K562 (cell line): ENCODE data around the gene TMED10. TPM values are rescaled to one million over a fixed set of nuclear protein-coding genes. Genes with fewer than 3 reads are reported as not detected.

Experiments
- ATAC-seq: fragments of 200-7000 bp; cut with Tn5 transposase; 3 replicates; pipeline ENCODE4 v1.9.1; 2020; ENCODE audit warnings: moderate library complexity
- BruUV-seq: library from RNA; stranded (reverse); fragments of 400-500 nt; replicated peaks from 2 replicates; lab custom pipeline; 2021; lab: Mats Ljungman, UMichigan
- CTCF ChIA-PET: fragments of 300-600 bp; formaldehyde crosslinking; extraction: SDS; loops from one replicate; lab custom pipeline; 2021; ENCODE audit warnings: low intra/inter-chr PET ratio; lab: Yijun Ruan, JAX
- POLR2A ChIA-PET: fragments of 300-600, 350-650 bp; sonication (Branson Sonifier 250); formaldehyde crosslinking; extraction: SDS; loops from one replicate; lab custom pipeline; 2021; ENCODE audit warnings: antibody characterized with exemption, inconsistent platforms; lab: Yijun Ruan, JAX
- DNase-seq, 4 experiments: peaks; one replicate each; pipeline versions ENCODE4 v3.0.0 to v3.0.0-alpha.2; 2011 to 2018; ENCODE audit warnings: low spot score in 3 of 4, mixed read lengths in 3 of 4; ENCODE audit errors: extremely low read depth in 1 of 4
- FAIRE-seq: peaks from 2 replicates; lab custom pipeline; 2011; peaks lifted over from hg19 to GRCh38; lab: Jason Lieb, UNC
- H2AFZ ChIP-seq: 2 replicates; pipeline ENCODE4 v1.6.0; 2011; ENCODE audit warnings: low read depth, low read length, control low read depth, inconsistent platforms
- H3K27ac ChIP-seq: fragments of 200-600 bp; 3 replicates; pipeline ENCODE4 v1.8.0; 2011; ENCODE audit warnings: low read depth, mild to moderate bottlenecking, control low read depth, inconsistent platforms, low read length, moderate library complexity, mixed read lengths; ENCODE audit errors: extremely low read depth
- H3K27me3 ChIP-seq, 2 experiments: fragments of 300-600 bp in 1 of 2; 2 replicates in 1 of 2; 3 replicates in 1 of 2; pipeline versions ENCODE4 v1.6.0 to v1.8.0; 2011; ENCODE audit warnings: inconsistent platforms in 2 of 2, low read length in 2 of 2, mild to moderate bottlenecking in 1 of 2, mixed read lengths in 1 of 2, moderate library complexity in 1 of 2; ENCODE audit not compliant: control insufficient read depth in 2 of 2, insufficient read depth in 2 of 2
- H3K36me3 ChIP-seq: fragments of 300-600 bp; 3 replicates; pipeline ENCODE4 v1.8.0; 2011; ENCODE audit warnings: mild to moderate bottlenecking, low read length, inconsistent platforms; ENCODE audit not compliant: control insufficient read depth, insufficient read depth
- H3K4me1 ChIP-seq, 2 experiments: fragments of 200-600 bp in 1 of 2; replicated peaks in 1 of 2; 2 replicates in 1 of 2; 3 replicates in 1 of 2; pipeline versions ENCODE4 v1.5.1 to v1.8.0; 2011; ENCODE audit warnings: inconsistent platforms in 2 of 2, low read length in 2 of 2, mild to moderate bottlenecking in 1 of 2, mixed read lengths in 1 of 2, moderate library complexity in 1 of 2; ENCODE audit not compliant: control insufficient read depth in 2 of 2, insufficient read depth in 2 of 2
- H3K4me2 ChIP-seq: 2 replicates; pipeline ENCODE4 v1.6.1; 2011; ENCODE audit warnings: low read length, control low read depth, inconsistent platforms, mixed read lengths; ENCODE audit not compliant: insufficient read depth
- H3K4me3 ChIP-seq: fragments of 200-600 bp; sonication (generic), shearing (Covaris generic); 2 replicates; pipeline ENCODE4 v1.5.1; 2016; ENCODE audit warnings: control low read depth, inconsistent platforms
- H3K79me2 ChIP-seq: fragments of 200-600 bp; 3 replicates; pipeline ENCODE4 v1.8.0; 2011; ENCODE audit warnings: low read length, inconsistent platforms; ENCODE audit not compliant: control insufficient read depth, insufficient read depth
- H3K9ac ChIP-seq, 2 experiments: 2 replicates each; pipeline versions ENCODE4 v1.6.0 to v1.6.1; 2011; ENCODE audit warnings: low read depth in 2 of 2, low read length in 2 of 2, control low read depth in 1 of 2, inconsistent platforms in 1 of 2, mild to moderate bottlenecking in 1 of 2, mixed read lengths in 1 of 2; ENCODE audit not compliant: insufficient read depth in 1 of 2
- H3K9me1 ChIP-seq: one replicate; pipeline ENCODE4 v1.6.0; 2011; ENCODE audit warnings: inconsistent platforms, mild to moderate bottlenecking, low read length, moderate library complexity; ENCODE audit not compliant: control insufficient read depth, insufficient read depth
- H3K9me3 ChIP-seq: replicated peaks from 2 replicates; pipeline ENCODE4 v1.5.1; 2011; ENCODE audit warnings: low read depth, low read length, inconsistent platforms; ENCODE audit not compliant: control insufficient read depth, insufficient read depth
- H4K20me1 ChIP-seq: replicated peaks from 2 replicates; pipeline ENCODE4 v1.6.1; 2011; ENCODE audit warnings: low read length, inconsistent platforms, mixed read lengths; ENCODE audit not compliant: control insufficient read depth, insufficient read depth
- CAMTA2 ChIP-seq: fragments of 250-450 bp; sonication (Bioruptor Pico); conservative IDR thresholded peaks from 2 replicates; pipeline ENCODE4 v1.5.1; 2022
- FUS ChIP-seq: fragments of 200-400 bp; formaldehyde crosslinking; optimal IDR thresholded peaks from 2 replicates; pipeline ENCODE3; 2017; ENCODE audit warnings: low read depth, low read length
- GTF2B ChIP-seq: IDR thresholded peaks from 2 replicates; pipeline ENCODE4 v1.6.1; 2011; ENCODE audit not compliant: insufficient read length; ENCODE audit errors: extremely low read depth
- HNRNPLL ChIP-seq: fragments of 200-400 bp; formaldehyde crosslinking; IDR thresholded peaks from 2 replicates; pipeline ENCODE4 v1.6.1; 2017; ENCODE audit warnings: low read length, low read depth, mild to moderate bottlenecking; ENCODE audit not compliant: poor library complexity, severe bottlenecking
- IFI16 ChIP-seq: fragments of 250-450 bp; sonication (Bioruptor Pico); IDR thresholded peaks from 2 replicates; pipeline ENCODE4 v2.1.2; 2022; ENCODE audit warnings: mild to moderate bottlenecking, inconsistent platforms
- JUND ChIP-seq, 2 experiments: IDR thresholded peaks; 2 replicates in 1 of 2; 3 replicates in 1 of 2; pipeline ENCODE4 v1.6.1; 2011; ENCODE audit warnings: borderline replicate concordance in 2 of 2, low read depth in 2 of 2, low read length in 2 of 2, improper control_type of control experiment in 1 of 2, missing biosample characterization in 1 of 2, missing genetic modification characterization in 1 of 2, missing genetic modification reagents in 1 of 2
- KAT8 ChIP-seq: fragments of 450-650 bp; IDR thresholded peaks from 2 replicates; pipeline ENCODE4 v1.6.1; 2016; ENCODE audit warnings: low read depth, mild to moderate bottlenecking
- KLF6 ChIP-seq: fragments of 250-450 bp; sonication (Bioruptor Pico); IDR thresholded peaks from 2 replicates; pipeline ENCODE4 v1.4.0; 2020; ENCODE audit warnings: mild to moderate bottlenecking, moderate library complexity, borderline replicate concordance
- LEF1 ChIP-seq: fragments of 450-650 bp; IDR thresholded peaks from 2 replicates; pipeline ENCODE4 v1.6.1; 2016; ENCODE audit warnings: mild to moderate bottlenecking
- NELFE ChIP-seq: IDR thresholded peaks from 2 replicates; pipeline ENCODE4 v1.6.1; 2011; ENCODE audit warnings: mild to moderate bottlenecking; ENCODE audit not compliant: insufficient read depth, insufficient read length
- NFRKB ChIP-seq: fragments of 450-650 bp; IDR thresholded peaks from 2 replicates; pipeline ENCODE4 v1.6.1; 2016; ENCODE audit warnings: low read depth
- POLR3G ChIP-seq: IDR thresholded peaks from 2 replicates; pipeline ENCODE4 v1.6.1; 2011; ENCODE audit not compliant: insufficient read length, insufficient replicate concordance; ENCODE audit errors: extremely low read depth
- RB1 ChIP-seq: fragments of 450-650 bp; IDR thresholded peaks from 2 replicates; pipeline ENCODE4 v1.6.1; 2017; ENCODE audit warnings: low read depth, mild to moderate bottlenecking
- RBM34 ChIP-seq: fragments of 200-400 bp; formaldehyde crosslinking; IDR thresholded peaks from 2 replicates; pipeline ENCODE4 v1.6.1; 2018; ENCODE audit warnings: low read length, borderline replicate concordance; ENCODE audit not compliant: insufficient read depth
- RFX1 ChIP-seq: fragments of 450-650 bp; IDR thresholded peaks from 2 replicates; pipeline ENCODE4 v1.6.1; 2016; ENCODE audit warnings: mild to moderate bottlenecking, moderate library complexity
- ZBED1 ChIP-seq: IDR thresholded peaks from 2 replicates; pipeline ENCODE4 v1.6.1; 2014
- ZNF224 ChIP-seq: sonication (generic); formaldehyde crosslinking; IDR thresholded peaks from 2 replicates; pipeline ENCODE4 v1.8.0; 2022; ENCODE audit warnings: mild to moderate bottlenecking, missing genetic modification reagents
- ZNF311 ChIP-seq: fragments of 250-450 bp; sonication (Bioruptor Pico); IDR thresholded peaks from 2 replicates; pipeline ENCODE4 v1.4.0; 2020; ENCODE audit warnings: mild to moderate bottlenecking, moderate library complexity
- ZNF639 ChIP-seq, 2 experiments: fragments of 200-800 bp in 1 of 2; sonication (Bioruptor generic) in 1 of 2; sonication (generic) in 1 of 2; formaldehyde crosslinking in 1 of 2; IDR thresholded peaks in 1 of 2; conservative IDR thresholded peaks in 1 of 2; 2 replicates each; pipeline versions ENCODE4 v1.5.0 to v1.6.1; 2016 to 2020; ENCODE audit warnings: missing compliant biosample characterization in 1 of 2, missing genetic modification characterization in 1 of 2, missing genetic modification reagents in 1 of 2
- WGBS: fragments of 100-300 bp; shearing (Covaris generic); methylation state at CpG from one replicate; pipeline ENCODE4 v1.1.6; 2016; ENCODE audit warnings: low coverage, mixed read lengths; ENCODE audit not compliant: insufficient coverage; ENCODE audit errors: missing lambda C conversion rate; 5-methylcytosine and 5-hydroxymethylcytosine counted together
- in situ Hi-C: fragments of 300-500 bp; cut with MboI; formaldehyde crosslinking; loops from 4 replicates; pipeline ENCODE4 v1.15.0; 2018; ENCODE audit warnings: inconsistent platforms, mixed read lengths
- intact Hi-C: fragments of 100-400 bp; cut with micrococcal nuclease; formaldehyde crosslinking; loops from 2 replicates; pipeline ENCODE4 v1.14.2; 2022
- polyA plus RNA-seq, 8 experiments: library from polyadenylated mRNA; depleted of rRNA in 4 of 8; stranded (reverse) in 5 of 8; unstranded in 3 of 8; fragments of >200 nt; fragmentation: Nextera tagmentation in 2 of 8; fragmentation: Illumina TruSeq in 1 of 8; extraction: Ambion mirVana in 2 of 8; extraction: Trizol in 1 of 8; gene quantifications; 2 replicates each; pipeline versions ENCODE4 v1.2.1 to v1.2.3, GENCODE V29; 2011 to 2014; ENCODE audit warnings: inconsistent platforms in 1 of 8, missing spikeins in 1 of 8
- total RNA-seq, 7 experiments: library from RNA; depleted of rRNA in 6 of 7; stranded (reverse); fragments of >200 nt in 6 of 7; fragmentation: Illumina TruSeq in 2 of 7; extraction: Trizol in 2 of 7; gene quantifications; 2 replicates each; pipeline versions ENCODE4 v1.2.1 to v1.2.3, GENCODE V29; 2011 to 2021; ENCODE audit warnings: low replicate concordance in 1 of 7

TMED10 gene
- total and polyA plus RNA-seq, 9 of the 15 experiments (the other 6 are each of a cell fraction or from before 2014, with no cell fraction given) = 62.2 to 233 (median 124) TPM

- Histone ChIP-seq H3K9me3 (no peaks in the 10 kb centered on the region), H4K20me1 (no peaks in the 10 kb centered on the region), H3K4me3 (no peak overlapping the region), H3K27ac (no peak overlapping the region), H3K9me1 (no peaks in the 10 kb centered on the region), H3K4me1 (peaks cover 0 to 13% of the 10 kb centered on the region in 2 experiments; a peak in 3 of 5 replicates), H2AFZ (no peak overlapping the region), H3K27me3 (no peaks in the 10 kb centered on the region), H3K36me3 (peaks cover 18% of the 10 kb centered on the region; the same call in 1 of the 3 replicates), H3K79me2 (peaks cover 3% of the 10 kb centered on the region), H3K4me2 (no peak overlapping the region), H3K9ac (no peak overlapping the region)
- BruUV-seq = no TSS peak
- DNase-seq (no peak), ATAC-seq (no peak), FAIRE-seq (no peak)
- 56% methylated on average over 3 of the region's 3 CpGs for WGBS
- intact Hi-C loops (no loop called here), in situ Hi-C loops (no loop called here)
- POLR2A ChIA-PET = interaction anchor here (0.7 kb wide), 2 partner anchors 456 to 1367 kb away, joined by 3 read pairs; no protein-coding TSS in a partner anchor
- CTCF ChIA-PET = interaction anchor here (0.6 kb wide), 1 partner anchor 86 kb away, joined by 4 read pairs; no protein-coding TSS in a partner anchor
- TF ChIP-seq LEF1 (no peak), POLR3G (no peak), ZNF224 (CRISPR knock-in tag) (no peak), NFRKB (no peak), FUS (no peak), ZNF311 (CRISPR knock-in tag) (no peak), ZNF639 (CRISPR knock-in tag; conservative IDR thresholded peaks at IDR 0.05 in 1 of 2, IDR thresholded peaks at IDR 0.05 in 1 of 2) (no peak), NELFE (no peak), ZBED1 (no peak), GTF2B (no peak), KAT8 (no peak), RFX1 (no peak), CAMTA2 (CRISPR knock-in tag) (no peak), JUND (IDR thresholded peaks at IDR 0.05; ENCODE audit: borderline replicate concordance, low read depth, low read length) (no peak), JUND (tag; IDR thresholded peaks at IDR 0.05; ENCODE audit: borderline replicate concordance, low read depth, low read length) (no peak), RBM34 (no peak), IFI16 (CRISPR knock-in tag) (no peak), RB1 (no peak), KLF6 (CRISPR knock-in tag) (no peak), HNRNPLL (no peak)
- TF ChIP-seq, all 486 proteins: peak for 0
These were observed 55.7 kb downstream of the TMED10 start for GRCh38 chr14:75120541-75121291.
